ENCODE data around the gene ZAP70.

The ZAP70 gene

DNA sequence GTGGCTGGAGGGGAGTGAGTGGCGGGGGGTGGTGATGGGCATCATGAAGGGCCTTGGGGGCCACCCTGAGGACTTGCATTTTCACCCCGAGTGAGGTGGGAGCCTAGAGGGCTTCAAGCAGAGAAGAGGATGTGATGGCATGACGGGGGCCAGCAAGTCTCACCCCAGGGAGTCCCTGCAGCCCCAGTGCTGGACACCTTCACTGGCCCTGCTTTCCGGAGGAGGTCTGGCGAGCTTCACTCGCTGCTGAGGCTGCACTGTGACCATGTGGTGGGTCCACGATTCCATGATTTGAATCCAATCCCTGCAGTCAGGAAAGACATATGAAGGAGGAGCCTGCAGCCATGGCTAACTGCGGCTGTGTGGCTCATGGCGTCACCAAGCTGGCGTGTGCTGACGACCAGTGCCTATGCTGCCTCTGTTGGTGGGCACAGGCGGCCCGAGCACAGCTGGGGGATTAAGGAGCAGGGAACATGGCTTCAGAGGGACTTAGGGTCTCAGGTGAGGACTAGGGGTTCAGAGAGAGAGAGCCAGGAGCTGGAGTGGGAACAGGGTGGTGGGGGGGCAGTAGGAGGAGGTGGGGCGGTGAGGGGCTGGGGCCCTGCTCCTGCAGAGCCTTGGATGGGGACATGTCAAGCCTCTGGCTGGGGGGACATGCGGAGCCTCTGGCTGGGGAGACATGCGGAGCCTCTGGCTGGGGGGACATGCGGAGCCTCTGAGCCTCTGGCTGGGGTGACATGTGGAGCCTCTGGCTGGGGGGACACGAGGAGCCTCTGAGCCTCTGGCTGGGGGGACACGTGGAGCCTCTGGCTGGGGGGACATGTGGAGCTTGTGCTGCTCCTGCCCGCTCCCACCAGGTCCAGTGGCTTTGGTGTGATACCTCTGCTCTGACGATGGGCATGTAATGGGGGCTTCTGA lies 3.6 kb downstream of the ZAP70 start:
- DNase-seq (ENCODE audit: low read depth in 2 of 2), result no peak

DNA sequence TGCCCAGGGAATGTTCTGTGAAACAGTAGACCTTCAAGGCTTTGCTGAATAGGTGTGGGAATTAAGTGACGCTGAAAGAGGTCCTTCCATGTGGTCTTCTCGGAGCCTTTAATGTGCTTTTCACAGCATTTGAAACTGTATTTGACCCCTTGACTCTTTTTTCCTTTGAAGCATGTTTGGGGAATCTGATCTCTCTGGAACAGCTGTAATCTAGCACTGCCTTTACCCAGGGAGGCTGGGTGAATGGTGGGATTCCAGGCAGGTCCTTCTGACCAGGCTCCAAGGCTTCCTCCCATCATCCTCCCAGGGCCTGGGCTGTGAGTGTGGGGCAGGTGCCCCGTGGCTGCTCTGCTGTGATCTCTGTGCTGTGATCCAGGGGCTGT lies 4.2 kb downstream of the ZAP70 start:
- no peak for DNase-seq (ENCODE audit: low read depth in 2 of 2)

DNA sequence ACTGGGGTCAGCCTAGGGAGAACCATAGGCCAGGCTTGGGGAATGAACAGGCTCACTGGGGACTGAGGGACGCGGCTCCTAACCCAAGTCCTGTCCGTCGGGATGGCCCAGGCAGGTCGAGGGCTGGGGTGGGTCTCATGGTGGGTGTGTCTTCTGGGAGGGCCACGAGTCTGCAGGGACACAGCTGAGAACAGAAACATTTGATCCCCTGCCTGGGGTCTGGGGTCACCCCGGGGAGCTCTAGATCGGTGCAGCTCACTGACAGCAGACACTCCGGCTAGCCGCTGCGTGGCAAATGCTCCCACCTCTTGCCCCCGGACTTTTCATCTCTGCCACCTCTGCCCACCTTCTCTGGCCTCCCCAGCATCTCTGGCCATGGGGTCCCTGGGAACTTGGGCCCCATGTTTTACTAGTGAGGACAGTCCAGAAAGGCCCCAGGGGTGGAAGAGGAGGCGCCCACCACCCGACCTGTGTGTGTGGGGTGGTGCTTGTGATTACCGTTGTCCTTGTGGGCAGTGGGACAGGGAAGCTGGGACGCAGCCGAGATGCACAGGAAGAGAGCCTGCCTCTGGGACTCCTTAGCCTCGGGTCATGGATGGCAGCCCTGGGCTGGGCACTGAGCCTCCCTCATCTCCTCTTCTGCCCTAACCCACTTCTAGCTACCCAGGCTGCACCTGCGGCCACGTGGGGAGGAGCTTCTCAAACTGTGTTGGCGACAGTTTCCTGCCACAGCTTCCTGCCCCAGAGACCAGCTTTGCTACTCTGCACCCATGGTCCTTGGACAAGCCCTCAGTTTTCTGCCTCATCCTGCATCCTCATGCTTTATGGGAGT lies 4.9 kb downstream of the ZAP70 start:
- DNase-seq (ENCODE audit: low read depth in 2 of 2), result peak; percentile 57 to 62

DNA sequence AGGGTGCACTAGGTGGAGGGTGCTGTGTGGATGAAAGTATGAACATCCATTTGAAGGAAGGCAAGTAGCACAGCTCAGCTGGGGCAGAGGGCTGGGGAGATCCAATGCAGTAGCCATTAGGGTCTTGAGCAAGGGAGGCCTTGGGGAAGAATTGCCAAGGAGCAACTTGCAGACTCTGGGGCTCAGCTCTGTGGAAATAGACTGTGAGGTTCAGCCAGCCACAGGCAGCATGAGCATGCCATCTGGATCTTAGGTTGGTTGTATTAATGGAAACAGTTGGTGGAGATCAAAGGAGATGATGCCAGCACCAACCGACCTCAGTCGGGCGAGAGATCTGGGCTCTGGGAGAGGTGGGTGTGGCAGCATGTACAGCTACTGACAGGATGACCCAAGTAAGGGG lies 5.6 kb downstream of the ZAP70 start:
- no peak for DNase-seq (ENCODE audit: low read depth in 2 of 2)

DNA sequence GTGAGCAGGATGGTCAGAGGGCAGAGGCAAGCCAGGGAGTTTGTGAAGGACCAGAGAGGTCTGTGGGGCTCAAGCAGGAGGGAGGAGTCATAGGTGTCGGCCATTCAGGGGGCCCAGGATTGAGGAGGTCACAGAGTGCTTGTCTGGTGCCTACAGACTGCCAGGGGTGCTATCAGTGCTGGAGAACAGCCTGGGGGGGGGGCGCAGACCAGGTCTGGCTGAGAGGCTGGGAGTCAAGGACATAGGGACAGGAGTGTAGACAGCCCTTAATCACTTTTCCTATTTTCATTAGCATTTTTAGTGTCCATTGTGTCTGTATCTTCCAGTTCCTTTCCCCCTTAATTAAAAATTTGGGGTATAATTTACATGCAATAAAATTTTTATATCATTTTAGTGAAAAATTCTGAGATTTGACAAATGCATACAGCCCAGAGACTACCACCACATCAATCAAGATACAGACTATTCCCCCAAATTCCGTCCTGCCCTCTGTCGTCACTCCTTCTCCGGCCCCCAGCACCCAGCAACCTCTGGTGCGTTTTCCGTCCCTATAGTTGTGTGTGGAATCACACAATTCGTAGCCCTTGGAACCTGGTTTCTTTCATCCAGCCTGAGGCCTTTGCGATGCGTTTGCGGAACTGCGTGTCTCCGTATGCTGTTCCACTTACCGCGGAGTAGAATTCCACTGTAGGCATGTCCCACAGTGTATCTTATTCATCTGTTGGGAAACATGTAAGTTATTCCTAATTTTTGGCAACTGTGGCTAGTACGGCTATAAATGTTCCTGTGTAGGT lies 6.2 kb downstream of the ZAP70 start:
- DNase-seq (ENCODE audit: low read depth in 2 of 2), result no peak

DNA sequence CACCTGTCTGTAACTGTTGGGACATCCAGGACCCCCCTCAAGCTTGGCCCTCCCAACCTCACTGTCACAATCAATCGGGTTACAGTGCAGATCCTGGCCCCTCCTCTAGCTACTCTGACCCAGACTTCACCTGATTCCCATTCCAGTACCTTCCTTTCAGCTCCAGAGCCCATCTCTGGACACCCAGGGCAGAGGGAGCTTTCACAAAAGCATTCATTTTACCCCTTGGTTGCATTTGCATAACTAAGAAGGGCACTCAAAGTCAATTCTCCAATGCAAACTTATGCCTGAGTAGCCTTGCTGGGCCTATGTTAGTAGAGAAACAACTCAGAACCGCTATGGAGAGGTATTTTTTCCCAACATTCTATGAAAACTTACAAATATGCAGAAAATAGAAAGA lies 7.4 kb downstream of the ZAP70 start:
- DNase-seq (ENCODE audit: low read depth in 2 of 2), result no peak

DNA sequence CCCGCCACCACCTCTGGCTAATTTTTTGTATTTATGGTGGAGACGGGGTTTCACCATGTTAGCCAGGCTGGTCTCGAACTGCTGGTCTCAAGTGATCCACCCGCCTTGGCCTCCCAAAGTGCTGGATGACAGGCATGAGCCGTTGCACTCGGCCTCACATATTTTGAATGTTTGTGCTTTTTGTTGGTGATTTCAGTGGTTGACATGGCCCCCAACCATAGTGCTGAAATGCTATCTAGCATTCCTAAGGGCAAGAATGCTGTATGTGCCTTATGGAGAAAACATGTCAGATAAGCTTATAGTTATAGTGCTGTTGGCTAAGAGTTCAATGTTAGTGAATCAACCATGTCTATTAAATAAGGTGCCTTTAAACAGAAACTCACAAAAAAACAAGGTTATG lies 8.9 kb downstream of the ZAP70 start:
- no peak for DNase-seq (ENCODE audit: low read depth in 2 of 2)

DNA sequence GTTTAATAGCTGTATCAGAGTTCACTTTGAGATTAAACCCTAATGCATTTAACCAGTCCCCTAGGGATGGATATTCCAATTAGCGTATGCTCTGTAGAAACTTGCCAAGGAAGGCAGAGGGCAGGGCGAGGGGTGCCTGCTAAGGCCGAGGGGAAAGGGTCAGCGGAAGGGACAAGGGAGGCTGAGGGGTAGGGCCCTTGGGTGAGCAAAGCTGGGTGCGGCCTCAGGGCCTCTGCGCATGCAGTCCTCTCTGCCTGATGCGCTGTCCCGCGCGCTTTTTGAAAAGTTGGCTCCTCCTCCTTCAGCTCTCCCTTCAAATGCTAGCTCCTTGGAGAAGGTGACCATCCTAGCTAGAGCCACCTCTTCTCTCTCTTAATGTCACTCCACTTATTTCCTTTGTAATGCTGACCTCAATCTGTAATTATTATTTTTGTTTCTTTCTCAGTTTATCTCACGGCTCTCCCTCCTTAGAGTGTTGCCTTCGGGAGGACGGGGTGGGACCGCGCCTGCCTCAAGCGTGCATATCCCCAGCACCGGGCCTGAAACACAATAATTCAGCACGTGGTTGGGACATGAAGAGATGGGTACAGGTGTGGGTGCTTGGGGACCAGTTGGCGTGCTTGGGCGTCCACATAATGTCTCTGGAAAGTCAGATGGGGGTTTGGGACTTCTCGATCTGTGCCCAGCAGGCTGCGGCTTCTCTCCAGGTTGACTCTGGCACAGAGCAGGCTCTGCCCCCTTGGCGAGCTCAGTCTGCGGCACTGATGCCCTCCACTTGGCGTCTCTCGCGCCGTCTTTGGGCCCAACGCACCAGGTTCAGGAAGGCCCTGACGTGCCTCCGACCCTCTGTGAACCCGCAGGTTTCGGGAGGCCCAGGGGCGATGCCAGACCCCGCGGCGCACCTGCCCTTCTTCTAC lies 10.0 kb downstream of the ZAP70 start:
- no peak for DNase-seq (ENCODE audit: low read depth in 2 of 2)

DNA sequence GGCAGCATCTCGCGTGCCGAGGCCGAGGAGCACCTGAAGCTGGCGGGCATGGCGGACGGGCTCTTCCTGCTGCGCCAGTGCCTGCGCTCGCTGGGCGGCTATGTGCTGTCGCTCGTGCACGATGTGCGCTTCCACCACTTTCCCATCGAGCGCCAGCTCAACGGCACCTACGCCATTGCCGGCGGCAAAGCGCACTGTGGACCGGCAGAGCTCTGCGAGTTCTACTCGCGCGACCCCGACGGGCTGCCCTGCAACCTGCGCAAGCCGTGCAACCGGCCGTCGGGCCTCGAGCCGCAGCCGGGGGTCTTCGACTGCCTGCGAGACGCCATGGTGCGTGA lies 10.7 kb downstream of the ZAP70 start:
- DNase-seq (ENCODE audit: low read depth in 2 of 2), result no peak

DNA sequence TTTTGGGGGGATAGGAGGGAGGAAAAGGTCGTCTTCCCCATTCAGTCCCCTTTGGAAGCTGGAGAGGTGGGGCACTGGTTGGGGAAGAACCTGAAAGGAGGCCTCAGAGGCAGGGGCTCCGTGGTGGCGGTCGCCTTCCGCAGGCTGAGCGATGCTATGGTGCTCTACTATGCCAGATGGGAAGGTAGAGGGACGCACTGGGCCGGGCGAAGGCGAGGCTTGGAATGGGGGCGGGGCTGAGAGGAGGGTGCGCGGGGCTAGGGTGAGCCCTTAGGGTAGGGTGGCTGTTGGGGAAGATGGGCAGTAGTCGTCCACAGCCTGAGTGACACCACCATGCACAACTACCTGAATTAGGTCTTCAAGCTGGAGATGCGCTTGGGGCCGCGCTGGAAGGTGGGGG lies 11.1 kb downstream of the ZAP70 start:
- DNase-seq (ENCODE audit: low read depth in 2 of 2), result no peak

DNA sequence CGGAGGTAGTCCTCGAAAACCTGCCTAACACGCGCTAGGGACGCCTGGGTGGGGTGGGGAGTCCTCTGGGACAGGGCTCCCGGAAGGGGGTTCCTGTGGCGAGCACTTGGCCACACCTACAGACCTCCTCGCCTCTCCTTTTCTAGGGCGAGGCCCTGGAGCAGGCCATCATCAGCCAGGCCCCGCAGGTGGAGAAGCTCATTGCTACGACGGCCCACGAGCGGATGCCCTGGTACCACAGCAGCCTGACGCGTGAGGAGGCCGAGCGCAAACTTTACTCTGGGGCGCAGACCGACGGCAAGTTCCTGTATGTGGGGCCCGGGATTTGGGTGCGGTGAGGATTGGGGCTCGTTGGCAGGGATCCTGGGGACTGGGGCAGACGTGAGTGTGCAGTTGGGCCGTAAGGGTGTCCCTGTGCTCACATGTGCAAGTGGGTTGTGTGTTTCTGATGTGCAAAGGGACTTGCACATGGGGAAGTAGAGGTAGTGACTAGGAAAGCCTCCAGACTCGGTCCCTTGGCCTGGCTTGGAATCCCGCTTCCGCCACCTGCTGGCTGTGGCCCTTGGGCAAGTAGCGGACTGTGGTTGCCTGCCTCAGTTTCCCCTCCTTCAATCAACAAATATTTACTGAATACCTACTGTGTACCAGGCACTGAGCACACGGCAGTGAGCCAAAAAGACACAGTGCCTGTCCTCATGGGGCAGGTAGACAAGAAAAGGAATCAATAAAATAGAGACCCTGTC lies 11.7 kb downstream of the ZAP70 start:
- no peak for DNase-seq (ENCODE audit: low read depth in 2 of 2)

DNA sequence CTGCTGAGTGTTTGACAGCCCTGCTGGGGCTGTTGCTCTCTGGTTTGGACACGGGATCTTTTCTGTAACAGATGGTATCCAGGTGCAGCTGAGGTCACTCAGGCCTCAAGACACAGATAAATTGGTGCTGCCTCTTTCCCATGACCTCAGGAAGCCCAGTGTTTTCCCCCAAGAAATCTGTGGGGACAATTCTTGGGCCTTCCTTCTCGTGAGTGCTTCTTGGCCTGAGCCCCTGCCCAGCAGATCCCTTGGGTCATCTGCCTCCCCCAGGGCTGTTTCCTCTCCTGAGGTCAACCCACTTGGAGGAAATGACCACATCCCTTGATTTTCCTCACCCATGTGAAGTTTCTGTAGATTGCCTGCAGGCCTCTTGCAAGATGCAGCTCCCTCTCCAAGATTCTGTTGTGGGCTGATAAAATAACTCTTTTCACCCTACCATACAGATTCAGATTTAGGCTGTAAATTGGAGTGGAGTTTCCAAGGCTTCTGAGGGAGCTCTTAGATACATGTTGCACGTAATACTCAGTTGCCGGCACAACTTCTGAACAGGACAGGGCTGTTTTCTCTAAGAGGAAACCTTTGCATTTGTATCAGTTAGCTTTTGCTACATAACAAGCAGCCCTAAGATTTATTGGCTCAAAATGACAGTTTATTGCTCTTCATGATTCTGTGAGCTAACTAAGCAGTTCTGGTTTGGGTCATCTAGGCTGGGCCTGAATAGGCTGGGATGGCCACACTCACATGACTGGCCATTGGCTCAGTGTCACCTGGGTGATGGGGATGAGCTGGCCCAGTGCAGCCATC lies 13.1 kb downstream of the ZAP70 start:
- DNase-seq (ENCODE audit: low read depth in 2 of 2), result no peak

DNA sequence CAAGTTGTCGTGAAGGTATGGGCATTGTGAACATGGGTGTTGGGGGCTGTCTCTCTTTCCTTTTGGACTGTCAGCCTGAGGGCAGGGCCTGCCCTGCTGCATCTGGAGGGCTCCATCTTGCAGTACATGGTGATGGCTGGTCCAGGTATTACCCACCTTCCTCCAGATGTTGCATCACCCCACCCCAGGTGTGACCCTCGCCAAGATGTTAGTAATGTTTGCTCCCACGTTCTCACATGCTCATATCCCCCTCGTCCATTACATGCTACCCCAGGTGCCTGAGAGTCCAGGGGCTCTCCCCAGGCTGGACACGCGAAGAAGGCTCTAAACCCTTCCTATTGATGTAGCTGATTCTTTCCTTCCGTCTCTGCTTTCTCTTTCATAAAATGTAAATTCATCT lies 13.9 kb downstream of the ZAP70 start:
- DNase-seq (ENCODE audit: low read depth in 2 of 2), result no peak

DNA sequence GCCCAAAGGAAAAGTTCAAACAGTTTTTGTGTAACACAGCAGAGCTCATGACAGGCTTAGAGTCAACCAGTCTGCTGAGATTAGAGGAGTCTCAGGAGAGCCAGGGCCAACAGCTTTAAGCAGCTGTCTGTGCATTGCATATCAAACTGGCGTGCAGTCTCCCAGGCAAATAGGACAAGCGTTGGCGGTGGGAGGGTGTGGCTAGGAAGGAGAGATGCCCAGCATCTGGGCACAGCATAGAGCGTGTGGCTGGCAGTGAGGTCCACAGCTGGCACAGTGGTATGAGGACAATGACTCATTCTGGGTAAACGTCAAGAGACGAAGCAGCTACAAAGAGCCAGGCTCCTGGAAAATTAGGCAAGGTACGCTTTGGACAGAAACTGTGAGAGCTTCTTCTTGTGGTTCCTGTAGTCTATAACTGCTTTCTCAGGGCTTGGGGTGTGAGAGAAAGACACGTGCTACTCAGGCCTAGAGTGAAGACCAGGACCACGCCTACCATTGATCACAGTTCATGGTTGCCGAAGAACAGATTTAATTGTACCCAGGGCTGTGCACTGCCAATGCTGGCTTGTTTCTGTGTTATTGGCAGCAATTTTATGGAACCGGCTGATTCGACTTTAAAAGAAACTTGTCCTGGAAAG lies 14.8 kb downstream of the ZAP70 start:
- DNase-seq (ENCODE audit: low read depth in 2 of 2), result no peak

DNA sequence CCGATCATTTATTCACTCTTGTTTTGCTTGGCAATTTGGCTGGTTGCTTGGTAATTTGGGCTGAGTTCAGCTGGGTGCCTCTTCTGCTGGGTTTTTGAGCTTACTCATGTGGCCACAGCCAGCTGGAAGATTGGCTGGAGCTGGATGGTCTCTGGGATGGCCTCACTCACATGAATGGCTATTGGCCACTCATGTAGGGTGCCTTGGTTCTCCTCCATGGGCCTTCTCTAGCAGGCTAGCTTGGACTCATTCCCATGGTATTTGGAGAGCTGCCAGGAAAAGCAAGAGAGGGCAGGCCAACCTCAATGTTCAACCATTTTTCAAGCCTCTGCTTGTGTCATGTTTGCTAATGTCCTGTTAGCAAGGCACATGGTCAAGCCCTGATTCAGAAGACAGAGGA lies 16.9 kb downstream of the ZAP70 start:
- no peak for DNase-seq (ENCODE audit: low read depth in 2 of 2)

DNA sequence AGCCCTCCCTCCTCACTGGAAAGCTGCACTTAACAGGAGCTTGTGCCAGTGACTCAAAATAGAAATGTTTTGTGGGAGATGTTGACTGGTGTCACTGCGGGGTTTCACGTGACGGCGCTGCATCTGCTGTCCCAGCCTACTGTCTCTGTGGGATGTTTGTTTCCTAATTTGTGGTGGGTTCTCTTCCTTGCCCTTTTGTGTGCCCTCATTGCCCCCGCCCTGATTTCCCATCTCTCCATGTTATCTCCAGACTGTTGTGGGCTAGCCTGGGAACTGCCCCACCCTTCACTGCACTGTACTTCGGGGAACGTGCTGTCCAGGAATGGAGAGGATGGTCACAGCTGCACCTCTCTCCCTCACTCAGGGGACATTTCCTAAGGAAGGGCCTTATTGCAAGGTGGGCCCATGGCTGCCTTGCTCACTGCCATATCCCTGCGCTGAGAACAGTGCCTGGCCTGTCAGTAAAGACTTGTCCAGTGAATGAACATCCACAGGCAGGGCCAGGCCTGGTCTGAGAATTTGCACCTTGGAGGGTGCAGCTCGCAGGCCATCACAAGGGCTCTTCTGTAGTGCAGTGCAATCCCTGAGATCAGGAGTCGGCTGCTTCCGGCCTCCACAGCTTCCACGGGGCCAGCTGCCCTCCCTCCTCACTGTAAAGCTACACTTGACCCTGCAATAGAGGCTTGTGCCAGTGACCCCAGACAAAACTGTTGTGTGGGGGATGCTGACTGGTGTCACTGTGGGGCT lies 18.1 kb downstream of the ZAP70 start:
- DNase-seq (ENCODE audit: low read depth in 2 of 2), result no peak

DNA sequence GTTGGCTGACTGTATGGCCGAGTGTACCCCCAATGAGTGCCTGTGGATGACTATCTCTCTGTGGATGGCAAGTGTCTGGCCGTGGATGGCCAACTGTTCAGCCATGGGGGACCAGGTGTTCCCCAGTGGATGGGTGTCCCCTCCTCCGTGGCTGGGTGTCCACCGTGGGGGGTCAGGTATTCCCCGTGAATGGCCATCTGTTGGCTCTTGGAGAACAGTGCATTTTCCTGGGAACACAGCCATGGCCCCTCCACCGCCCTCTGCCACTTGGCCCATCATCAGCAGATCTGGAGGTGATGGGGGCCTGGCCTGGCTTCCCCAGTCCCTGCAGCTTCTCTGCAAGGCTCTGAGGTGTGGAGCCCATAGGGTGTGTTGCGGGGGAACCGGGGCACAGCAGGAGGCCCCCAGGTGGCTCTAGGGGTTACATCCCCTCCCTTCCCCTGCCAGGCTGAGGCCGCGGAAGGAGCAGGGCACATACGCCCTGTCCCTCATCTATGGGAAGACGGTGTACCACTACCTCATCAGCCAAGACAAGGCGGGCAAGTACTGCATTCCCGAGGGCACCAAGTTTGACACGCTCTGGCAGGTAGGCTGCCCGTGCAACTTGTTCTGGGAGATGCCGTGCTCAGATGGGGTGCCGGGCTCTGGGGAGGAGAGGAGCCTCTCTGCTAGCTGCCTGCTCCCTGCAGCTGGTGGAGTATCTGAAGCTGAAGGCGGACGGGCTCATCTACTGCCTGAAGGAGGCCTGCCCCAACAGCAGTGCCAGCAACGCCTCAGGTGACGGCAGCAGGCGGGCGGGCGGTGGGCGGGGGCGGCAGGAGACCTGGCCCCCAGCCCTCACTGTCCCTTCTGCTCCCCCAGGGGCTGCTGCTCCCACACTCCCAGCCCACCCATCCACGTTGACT lies 19.3 kb downstream of the ZAP70 start:
- no peak for DNase-seq (ENCODE audit: low read depth in 2 of 2)
